Upper lobe of left lung (tissue), 4 donors: Measurements from ENCODE around the gene SERINC5.

ENCODE experiments used
- EP300 ChIP-seq, 4 donors: sonication (generic); formaldehyde crosslinking; IDR thresholded peaks; one replicate each; pipeline ENCODE4 v1.5.1; 2017; ENCODE audit warnings: antibody characterized with exemption in 4 of 4, control low read depth in 2 of 4
- TF ChIP-seq, protein P1 (sequence below), 6 experiments: fragments of 450-650 bp in 4 of 6; fragments of 200-600 bp in 2 of 6; sonication (generic) in 2 of 6; IDR thresholded peaks; one replicate each; pipeline ENCODE4 v1.5.1; 2016 to 2019; ENCODE audit warnings: antibody characterized with exemption in 6 of 6

DNA sequence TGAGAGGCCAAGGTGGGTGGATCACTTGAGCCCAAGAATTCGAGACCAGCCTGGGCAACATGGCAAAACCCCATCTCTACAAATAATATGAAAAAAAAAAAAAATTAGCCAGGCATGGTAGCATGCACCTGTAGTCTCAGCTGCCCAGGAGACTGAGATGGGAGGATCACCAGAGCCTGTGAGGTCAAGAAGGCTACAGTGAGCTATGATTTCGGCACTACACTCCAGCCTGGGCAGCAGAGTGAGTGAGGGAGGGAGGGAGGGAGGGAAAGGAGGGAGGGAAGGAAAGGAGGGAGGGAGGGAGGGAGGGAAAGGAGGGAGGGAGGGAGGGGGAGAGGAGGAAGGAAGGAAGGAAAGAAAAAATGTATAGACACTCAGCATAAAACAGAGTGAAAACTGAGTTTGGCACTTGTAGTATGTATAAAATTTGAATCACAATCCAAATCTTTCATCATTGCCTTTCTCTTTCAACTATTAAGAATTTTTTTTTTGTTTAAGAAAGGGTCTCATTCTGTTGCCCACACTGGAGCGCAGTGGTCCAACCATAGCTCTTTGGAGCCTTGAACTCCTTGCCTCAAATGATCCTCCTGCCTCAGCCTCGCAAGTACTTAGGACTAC is 27.8 kb downstream of the SERINC5 start:
- TF ChIP-seq EP300 (IDR thresholded peaks at IDR 0.05), result no peak
- TF ChIP-seq, protein P1, sequence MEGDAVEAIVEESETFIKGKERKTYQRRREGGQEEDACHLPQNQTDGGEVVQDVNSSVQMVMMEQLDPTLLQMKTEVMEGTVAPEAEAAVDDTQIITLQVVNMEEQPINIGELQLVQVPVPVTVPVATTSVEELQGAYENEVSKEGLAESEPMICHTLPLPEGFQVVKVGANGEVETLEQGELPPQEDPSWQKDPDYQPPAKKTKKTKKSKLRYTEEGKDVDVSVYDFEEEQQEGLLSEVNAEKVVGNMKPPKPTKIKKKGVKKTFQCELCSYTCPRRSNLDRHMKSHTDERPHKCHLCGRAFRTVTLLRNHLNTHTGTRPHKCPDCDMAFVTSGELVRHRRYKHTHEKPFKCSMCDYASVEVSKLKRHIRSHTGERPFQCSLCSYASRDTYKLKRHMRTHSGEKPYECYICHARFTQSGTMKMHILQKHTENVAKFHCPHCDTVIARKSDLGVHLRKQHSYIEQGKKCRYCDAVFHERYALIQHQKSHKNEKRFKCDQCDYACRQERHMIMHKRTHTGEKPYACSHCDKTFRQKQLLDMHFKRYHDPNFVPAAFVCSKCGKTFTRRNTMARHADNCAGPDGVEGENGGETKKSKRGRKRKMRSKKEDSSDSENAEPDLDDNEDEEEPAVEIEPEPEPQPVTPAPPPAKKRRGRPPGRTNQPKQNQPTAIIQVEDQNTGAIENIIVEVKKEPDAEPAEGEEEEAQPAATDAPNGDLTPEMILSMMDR (IDR thresholded peaks at IDR 0.05), result no peak
